MCF 10A (cell line): ENCODE measurements around the gene TNS3. TPM values are rescaled to one million over a fixed set of nuclear protein-coding genes. Genes with fewer than 3 reads are reported as not detected.
A peak's percentile ranks its signal among the peaks of the same experiment; 100 is the strongest.

ENCODE experiments used
- BruUV-seq: library from RNA; stranded (reverse); fragments of 400-500 nt; replicated peaks from 2 replicates; lab custom pipeline; 2021; lab: Mats Ljungman, UMichigan
- CTCF ChIA-PET: fragments of 300-600 bp; sonication (Branson Sonifier 250); formaldehyde crosslinking; extraction: SDS; loops from one replicate; lab custom pipeline; 2021; ENCODE audit warnings: antibody characterized with exemption, inconsistent platforms; lab: Yijun Ruan, JAX
- POLR2A ChIA-PET: fragments of 300-600, 350-650 bp; sonication (Branson Sonifier 250); formaldehyde crosslinking; extraction: SDS; loops from one replicate; lab custom pipeline; 2020; ENCODE audit warnings: antibody characterized with exemption, inconsistent platforms; lab: Yijun Ruan, JAX
- DNase-seq: peaks from one replicate; pipeline ENCODE4 v3.0.0-alpha.2; 2018; ENCODE audit not compliant: unreplicated experiment
- H3K27ac Mint-ChIP-seq: one replicate; pipeline ENCODE4 v1.8.0; 2022; ENCODE audit warnings: mild to moderate bottlenecking, low read depth, mixed read lengths; ENCODE audit not compliant: unreplicated experiment
- H3K27me3 Mint-ChIP-seq: one replicate; pipeline ENCODE4 v1.8.0; 2022; ENCODE audit warnings: mixed read lengths; ENCODE audit not compliant: insufficient read depth, unreplicated experiment
- H3K36me3 Mint-ChIP-seq: one replicate; pipeline ENCODE4 v1.8.0; 2022; ENCODE audit warnings: mild to moderate bottlenecking, moderate library complexity, mixed read lengths; ENCODE audit not compliant: insufficient read depth, unreplicated experiment
- H3K4me1 Mint-ChIP-seq: one replicate; pipeline ENCODE4 v1.8.0; 2022; ENCODE audit warnings: mixed read lengths; ENCODE audit not compliant: insufficient read depth, unreplicated experiment
- H3K4me3 Mint-ChIP-seq: one replicate; pipeline ENCODE4 v1.8.0; 2022; ENCODE audit warnings: mild to moderate bottlenecking, moderate library complexity, mixed read lengths; ENCODE audit not compliant: unreplicated experiment
- H3K9me3 Mint-ChIP-seq: one replicate; pipeline ENCODE4 v1.8.0; 2022; ENCODE audit warnings: mixed read lengths; ENCODE audit not compliant: unreplicated experiment
- CTCF ChIP-seq: fragments of 200-600 bp; IDR thresholded peaks from one replicate; pipeline ENCODE4 v1.8.0; 2022; ENCODE audit warnings: antibody characterized with exemption, mild to moderate bottlenecking; ENCODE audit not compliant: unreplicated experiment
- intact Hi-C: fragments of 100-400 bp; cut with micrococcal nuclease; formaldehyde crosslinking; loops from 2 replicates; pipeline ENCODE4 v1.14.1; 2022
- total RNA-seq: library from RNA; stranded (reverse); gene quantifications from 2 replicates; pipeline ENCODE4 v1.2.3, GENCODE V29; 2022

Gene TNS3
- total RNA-seq, 1 experiment from 2014 or later: 30.1 TPM

GRCh38 chr7:47381134-47381495, 200.8 kb downstream of the TNS3 start:
- ChIA-PET CTCF (interaction anchor here (1.2 kb wide), 1 partner anchor 19 kb away, joined by 3 read pairs; no protein-coding TSS in a partner anchor), POLR2A (interaction anchor here (1.7 to 2.1 kb wide), 2 partner anchors 17 to 19 kb away, joined by 5 to 8 read pairs; no protein-coding TSS in a partner anchor)
- H3K4me3 Mint-ChIP-seq: no peak overlapping the region
- peaks cover 21% of the 10 kb centered on the region for H3K4me1 Mint-ChIP-seq
- no peaks in the 10 kb centered on the region for H3K9me3 Mint-ChIP-seq
- BruUV-seq: no TSS peak
- no peak overlapping the region for H3K27ac Mint-ChIP-seq
- no peak for TF ChIP-seq CTCF
- intact Hi-C loops: no loop called here
- peaks cover 20% of the 10 kb centered on the region for H3K36me3 Mint-ChIP-seq
- no peaks in the 10 kb centered on the region for H3K27me3 Mint-ChIP-seq
- DNase-seq: no peak

- Mint-ChIP-seq H3K36me3 (peaks cover 20% of the 10 kb centered on the region), H3K9me3 (no peaks in the 10 kb centered on the region), H3K4me1 (peaks cover 26% of the 10 kb centered on the region), H3K4me3 (peak overlapping the region; percentile 1), H3K27me3 (no peaks in the 10 kb centered on the region), H3K27ac (no peak overlapping the region)
- no peak for TF ChIP-seq CTCF
- BruUV-seq: no TSS peak
- ChIA-PET POLR2A (interaction anchor here (1.3 to 2.1 kb wide), 3 partner anchors 15 to 19 kb away, joined by 3 to 8 read pairs (median 5); no protein-coding TSS in a partner anchor), CTCF (interaction anchor here (0.6 to 1.5 kb wide), 5 partner anchors 20 to 441 kb away, joined by 3 to 7 read pairs (median 3); no protein-coding TSS in a partner anchor)
- DNase-seq: no peak
- intact Hi-C loops: no loop called here
Measured at GRCh38 chr7:47380325-47381133, 201.4 kb downstream of the TNS3 start.

GRCh38 chr7:47379629-47380324, 202.1 kb downstream of the TNS3 start:
- no TSS peak for BruUV-seq
- CTCF ChIA-PET: interaction anchor here (0.6 to 1.5 kb wide), 7 partner anchors 43 to 442 kb away, joined by 3 to 7 read pairs (median 3); no protein-coding TSS in a partner anchor
- Mint-ChIP-seq H3K36me3 (peaks cover 20% of the 10 kb centered on the region), H3K27me3 (no peaks in the 10 kb centered on the region), H3K27ac (no peak overlapping the region), H3K9me3 (no peaks in the 10 kb centered on the region), H3K4me1 (peaks cover 26% of the 10 kb centered on the region), H3K4me3 (no peak overlapping the region)
- intact Hi-C loops: no loop called here
- TF ChIP-seq CTCF: no peak
- POLR2A ChIA-PET: interaction anchor here (1.2 to 2.1 kb wide), 3 partner anchors 15 to 43 kb away, joined by 3 to 8 read pairs (median 5); no protein-coding TSS in a partner anchor
- peak; percentile 57 for DNase-seq
